ENCODE data around the gene CHID1. TPM values are rescaled to one million over a fixed set of nuclear protein-coding genes. Genes with fewer than 3 reads are reported as not detected.

Gene CHID1
- total RNA-seq, 1 donor from 2014 or later: 56.6 TPM

DNA sequence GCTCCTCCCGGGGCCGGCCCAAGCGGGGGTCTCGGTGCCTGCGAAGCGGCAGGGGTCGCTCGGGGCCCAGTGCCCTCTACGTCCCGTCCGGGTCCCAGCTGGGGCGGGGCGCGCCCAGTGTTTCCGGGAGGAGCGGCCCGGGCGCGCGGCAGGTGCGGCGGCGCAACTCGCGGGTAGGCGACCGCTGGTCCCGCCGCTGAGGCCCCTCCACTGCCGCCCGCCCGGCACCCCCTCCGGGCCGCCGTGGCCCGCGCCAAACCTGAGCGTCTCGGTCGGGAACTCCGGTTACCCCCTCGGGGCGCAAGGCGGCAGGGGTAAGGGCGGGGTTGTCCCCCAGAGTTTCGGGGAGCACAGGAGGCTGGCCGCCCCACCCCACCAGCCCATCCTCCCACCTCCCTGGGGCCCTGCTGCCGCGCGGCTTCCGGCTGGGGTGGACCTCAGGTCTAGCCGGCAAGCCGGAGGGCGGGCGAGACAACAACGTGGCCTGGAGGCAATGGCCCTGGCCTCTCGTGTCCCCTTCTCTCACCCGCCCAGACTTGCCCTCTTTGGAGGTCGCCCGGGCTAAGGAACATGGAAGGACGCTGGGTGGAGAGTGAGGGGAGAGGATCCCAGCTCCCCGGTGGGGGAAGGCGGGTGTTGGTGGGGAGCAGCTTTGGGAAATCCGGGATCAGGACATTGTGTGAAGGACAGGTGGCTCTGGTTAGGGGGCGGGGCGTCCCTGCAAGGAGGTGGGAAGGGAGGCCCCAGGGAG, 83.3 kb downstream of the CHID1 start:
- H3K4me1 ChIP-seq: peaks cover 52% of the 10 kb centered on the region
- Mint-ChIP-seq H3K9me3 (no peaks in the 10 kb centered on the region), H3K36me3 (peaks cover 4% of the 10 kb centered on the region), H3K27me3 (ENCODE audit: insufficient read depth, low read depth) (peaks cover 40% of the 10 kb centered on the region), H3K27ac (no peak overlapping the region), H3K4me3 (peak overlapping the region; percentile 76), H3K4me1 (peaks cover 38% of the 10 kb centered on the region)
- H3K36me3 ChIP-seq: no peaks in the 10 kb centered on the region
- TF ChIP-seq, protein P1, sequence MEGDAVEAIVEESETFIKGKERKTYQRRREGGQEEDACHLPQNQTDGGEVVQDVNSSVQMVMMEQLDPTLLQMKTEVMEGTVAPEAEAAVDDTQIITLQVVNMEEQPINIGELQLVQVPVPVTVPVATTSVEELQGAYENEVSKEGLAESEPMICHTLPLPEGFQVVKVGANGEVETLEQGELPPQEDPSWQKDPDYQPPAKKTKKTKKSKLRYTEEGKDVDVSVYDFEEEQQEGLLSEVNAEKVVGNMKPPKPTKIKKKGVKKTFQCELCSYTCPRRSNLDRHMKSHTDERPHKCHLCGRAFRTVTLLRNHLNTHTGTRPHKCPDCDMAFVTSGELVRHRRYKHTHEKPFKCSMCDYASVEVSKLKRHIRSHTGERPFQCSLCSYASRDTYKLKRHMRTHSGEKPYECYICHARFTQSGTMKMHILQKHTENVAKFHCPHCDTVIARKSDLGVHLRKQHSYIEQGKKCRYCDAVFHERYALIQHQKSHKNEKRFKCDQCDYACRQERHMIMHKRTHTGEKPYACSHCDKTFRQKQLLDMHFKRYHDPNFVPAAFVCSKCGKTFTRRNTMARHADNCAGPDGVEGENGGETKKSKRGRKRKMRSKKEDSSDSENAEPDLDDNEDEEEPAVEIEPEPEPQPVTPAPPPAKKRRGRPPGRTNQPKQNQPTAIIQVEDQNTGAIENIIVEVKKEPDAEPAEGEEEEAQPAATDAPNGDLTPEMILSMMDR (IDR thresholded peaks at IDR 0.05): peak; percentile 7
- TF ChIP-seq EZH2 (IDR thresholded peaks at IDR 0.05): peak; percentile 73
- TF ChIP-seq EZH2phosphoT487 (IDR thresholded peaks at IDR 0.05): peak; percentile 47
- peaks cover 74% of the 10 kb centered on the region for H3K27me3 ChIP-seq
- H3K4me3 ChIP-seq: peak overlapping the region; percentile 50
- no peak overlapping the region for H3K9ac ChIP-seq
- peaks cover 59% of the 10 kb centered on the region for H3F3A ChIP-seq (ENCODE audit: low read depth)
- H3K27ac ChIP-seq: no peak overlapping the region
- H3K9me3 ChIP-seq (ENCODE audit: low read depth): no peaks in the 10 kb centered on the region
- H3K79me2 ChIP-seq (ENCODE audit: low read depth): no peaks in the 10 kb centered on the region
- peak; percentile 73 for DNase-seq (ENCODE audit: low spot score)
- H4K20me1 ChIP-seq (ENCODE audit: low read depth): peaks cover 59% of the 10 kb centered on the region
- H3K4me2 ChIP-seq: peak overlapping the region; percentile 80
- peak overlapping the region; percentile 7 for H2AFZ ChIP-seq (replicated peaks)

DNA sequence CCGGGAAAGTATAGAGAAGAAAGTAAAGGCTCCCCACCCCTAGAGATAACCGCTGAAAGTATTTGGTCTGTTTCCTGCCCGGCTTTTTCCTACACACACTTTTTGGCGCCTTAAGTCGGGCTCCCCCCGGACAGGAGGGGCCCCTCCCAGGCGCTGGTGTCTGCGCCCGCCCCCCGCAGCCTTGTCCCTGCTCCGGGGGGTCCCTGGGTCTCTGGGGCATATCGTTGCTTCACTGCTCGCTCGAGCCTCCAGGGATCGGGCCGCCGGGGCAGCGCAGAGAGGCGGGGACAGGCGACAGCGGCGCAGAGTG, 83.8 kb downstream of the CHID1 start:
- Mint-ChIP-seq H3K4me1 (peaks cover 34% of the 10 kb centered on the region), H3K27me3 (ENCODE audit: insufficient read depth, low read depth) (peaks cover 38% of the 10 kb centered on the region), H3K9me3 (no peaks in the 10 kb centered on the region), H3K27ac (no peak overlapping the region), H3K4me3 (peak overlapping the region; percentile 78), H3K36me3 (peaks cover 4% of the 10 kb centered on the region)
- no peak overlapping the region for H3K27ac ChIP-seq
- H3F3A ChIP-seq (ENCODE audit: low read depth): peaks cover 54% of the 10 kb centered on the region
- TF ChIP-seq EZH2phosphoT487 (IDR thresholded peaks at IDR 0.05) (peak; percentile 61), EZH2 (IDR thresholded peaks at IDR 0.05) (peak; percentile 83)
- TF ChIP-seq, protein P1 (IDR thresholded peaks at IDR 0.05): no peak
- no peak overlapping the region for H3K9ac ChIP-seq
- no peaks in the 10 kb centered on the region for H3K36me3 ChIP-seq
- H3K4me2 ChIP-seq: peak overlapping the region; percentile 80
- peaks cover 69% of the 10 kb centered on the region for H3K27me3 ChIP-seq
- H3K9me3 ChIP-seq (ENCODE audit: low read depth): no peaks in the 10 kb centered on the region
- no peak for DNase-seq (ENCODE audit: low spot score)
- H3K79me2 ChIP-seq (ENCODE audit: low read depth): no peaks in the 10 kb centered on the region
- H2AFZ ChIP-seq (replicated peaks): peak overlapping the region; percentile 7
- H3K4me3 ChIP-seq: peak overlapping the region; percentile 50
- H4K20me1 ChIP-seq (ENCODE audit: low read depth): peaks cover 60% of the 10 kb centered on the region
- H3K4me1 ChIP-seq: peaks cover 47% of the 10 kb centered on the region

DNA sequence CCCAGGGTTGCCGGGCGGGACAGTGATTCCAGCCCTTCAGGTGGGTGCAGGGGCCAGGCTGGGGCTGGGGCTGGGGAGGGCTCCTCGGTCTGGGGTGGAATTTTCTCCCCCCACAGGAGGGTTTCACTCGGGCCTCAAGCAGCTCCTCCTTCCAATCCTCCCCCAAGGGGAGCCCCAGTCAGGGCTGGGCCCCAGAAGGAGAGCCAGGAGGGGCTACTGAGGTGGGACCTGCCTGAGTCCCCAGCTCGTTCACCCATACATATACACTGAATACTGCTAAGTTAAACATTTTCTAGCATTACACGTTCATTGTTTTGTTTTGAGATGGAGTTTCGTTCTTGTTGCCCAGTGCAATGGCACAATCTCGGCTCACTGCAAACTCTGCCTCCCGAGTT, 84.4 kb downstream of the CHID1 start:
- Histone ChIP-seq H4K20me1 (ENCODE audit: low read depth) (peaks cover 60% of the 10 kb centered on the region), H3K9me3 (ENCODE audit: low read depth) (no peaks in the 10 kb centered on the region), H2AFZ (replicated peaks) (no peak overlapping the region), H3K9ac (no peak overlapping the region), H3K79me2 (ENCODE audit: low read depth) (no peaks in the 10 kb centered on the region), H3K4me2 (no peak overlapping the region), H3K36me3 (no peaks in the 10 kb centered on the region), H3K27me3 (peaks cover 63% of the 10 kb centered on the region), H3F3A (ENCODE audit: low read depth) (peaks cover 48% of the 10 kb centered on the region), H3K4me3 (no peak overlapping the region), H3K4me1 (peaks cover 41% of the 10 kb centered on the region), H3K27ac (no peak overlapping the region)
- Mint-ChIP-seq H3K4me3 (peak overlapping the region; percentile 78), H3K9me3 (no peaks in the 10 kb centered on the region), H3K27me3 (ENCODE audit: insufficient read depth, low read depth) (peaks cover 32% of the 10 kb centered on the region), H3K36me3 (peaks cover 4% of the 10 kb centered on the region), H3K27ac (no peak overlapping the region), H3K4me1 (peaks cover 30% of the 10 kb centered on the region)
- no peak for TF ChIP-seq EZH2phosphoT487 (IDR thresholded peaks at IDR 0.05)
- TF ChIP-seq, protein P1 (IDR thresholded peaks at IDR 0.05): no peak
- TF ChIP-seq EZH2 (IDR thresholded peaks at IDR 0.05): no peak
- DNase-seq (ENCODE audit: low spot score): no peak
